Measurements from ENCODE around the gene DAB2IP. TPM values are rescaled to one million over a fixed set of nuclear protein-coding genes. Genes with fewer than 3 reads are reported as not detected.

Gene DAB2IP
- total and polyA plus RNA-seq, 2 of the 4 experiments (the other 2 are of a cell fraction), result 5.6 to 17.2 TPM

- peaks cover 33% of the 10 kb centered on the region for H3K4me1 ChIP-seq (ENCODE audit: control insufficient read depth, insufficient read depth, low read length)
- TF ChIP-seq FOS (IDR thresholded peaks at IDR 0.05; ENCODE audit: low read depth, low read length), result no peak
- no peak; the same call in 1 of the 2 replicates for TF ChIP-seq MAFK (IDR thresholded peaks at IDR 0.05; ENCODE audit: low read depth, low read length)
- no peak for TF ChIP-seq BHLHE40 (IDR thresholded peaks at IDR 0.05; ENCODE audit: low read depth, low read length)
- no peak for TF ChIP-seq RAD21 (IDR thresholded peaks at IDR 0.05; ENCODE audit: low read length)
- no peak overlapping the region for H2BK15ac ChIP-seq (ENCODE audit: low read depth, low read length)
- H4K8ac ChIP-seq (ENCODE audit: low read depth in 2 of 2, low read length in 2 of 2), result no peak overlapping the region
- H3K79me1 ChIP-seq (ENCODE audit: low read depth in 1 of 2, low read length in 2 of 2), result peaks cover 8 to 71% of the 10 kb centered on the region in 2 experiments; a peak in 3 of 4 replicates
- H3K9me3 ChIP-seq (ENCODE audit: control insufficient read depth, insufficient read depth, low read length), result no peaks in the 10 kb centered on the region
- H3K27ac ChIP-seq (ENCODE audit: insufficient read depth, low read length), result no peak overlapping the region
- H3K4me2 ChIP-seq (ENCODE audit: low read depth, low read length), result no peak overlapping the region
- no peak overlapping the region for H3K23ac ChIP-seq (ENCODE audit: low read depth, low read length)
- no peak overlapping the region for H3K56ac ChIP-seq (ENCODE audit: extremely low read depth, insufficient read depth, low read length)
- H4K91ac ChIP-seq (ENCODE audit: insufficient read depth, low read depth, low read length), result no peak overlapping the region
- BruUV-seq (replicated peaks), result no TSS peak
- DNase-seq, result peak; percentile 30
- peaks cover 57% of the 10 kb centered on the region for H3K36me3 ChIP-seq (ENCODE audit: control insufficient read depth, insufficient read depth, low read length)
- H2AFZ ChIP-seq (replicated peaks; ENCODE audit: low read length, poor library complexity), result no peak overlapping the region
- no peaks in the 10 kb centered on the region for H3K27me3 ChIP-seq (ENCODE audit: control insufficient read depth, insufficient read depth, low read length)
- no peak overlapping the region for H4K5ac ChIP-seq (ENCODE audit: low read depth, low read length)
- H2AK5ac ChIP-seq (ENCODE audit: low read depth, low read length), result peak overlapping the region; percentile 3
- H2BK5ac ChIP-seq (ENCODE audit: low read depth, low read length, poor library complexity, severe bottlenecking), result no peak overlapping the region
- 98% methylated on average over 4 of the region's 9 CpGs; no CpG with 5 or more reads in 1 of the 2 experiments for WGBS, 2 experiments (ENCODE audit: extremely low coverage in 2 of 2, insufficient read length in 1 of 2)
- H4K20me1 ChIP-seq (ENCODE audit: insufficient read depth, low read length), result no peaks in the 10 kb centered on the region
- no peak overlapping the region for H3K9ac ChIP-seq (ENCODE audit: low read depth, low read length)
- no peak overlapping the region for H2BK20ac ChIP-seq (ENCODE audit: low read depth, low read length)
- H2AK9ac ChIP-seq (replicated peaks; ENCODE audit: low read depth, low read length, poor library complexity), result no peak overlapping the region
- ATAC-seq (ENCODE audit: low read depth), result no peak
- peaks cover 54% of the 10 kb centered on the region for H3K9me1 ChIP-seq (ENCODE audit: insufficient read depth, low read length)
- no peak overlapping the region; the same call in 1 of the 2 replicates for H3K14ac ChIP-seq (replicated peaks; ENCODE audit: low read depth, low read length)
- dilution Hi-C loops (cut with HindIII; ENCODE audit: low sequenced_read_pairs, unreplicated experiment) (no loop called here), intact Hi-C loops (cut with micrococcal nuclease) (no loop called here), in situ Hi-C loops (cut with MboI; ENCODE audit: low sequenced_read_pairs) (no loop called here)
- ChIA-PET POLR2A (ENCODE audit: unreplicated experiment) (no interaction called here), CTCF (no interaction called here)
- no peak overlapping the region for H3K4me3 ChIP-seq (ENCODE audit: insufficient read depth, low read depth, low read length)
- peak overlapping the region; percentile 11; the same call in 1 of the 2 replicates for H3K4ac ChIP-seq (ENCODE audit: low read depth, low read length)
- H2BK120ac ChIP-seq (ENCODE audit: low read depth, low read length), result no peak overlapping the region; the same call in 1 of the 2 replicates
- no peak overlapping the region for H3K18ac ChIP-seq (ENCODE audit: low read depth, low read length)
These were observed 115.8 kb downstream of the DAB2IP start for GRCh38 chr9:121767171-121767769.
